Measurements from ENCODE around the gene INPP5D.

INPP5D gene

DNA sequence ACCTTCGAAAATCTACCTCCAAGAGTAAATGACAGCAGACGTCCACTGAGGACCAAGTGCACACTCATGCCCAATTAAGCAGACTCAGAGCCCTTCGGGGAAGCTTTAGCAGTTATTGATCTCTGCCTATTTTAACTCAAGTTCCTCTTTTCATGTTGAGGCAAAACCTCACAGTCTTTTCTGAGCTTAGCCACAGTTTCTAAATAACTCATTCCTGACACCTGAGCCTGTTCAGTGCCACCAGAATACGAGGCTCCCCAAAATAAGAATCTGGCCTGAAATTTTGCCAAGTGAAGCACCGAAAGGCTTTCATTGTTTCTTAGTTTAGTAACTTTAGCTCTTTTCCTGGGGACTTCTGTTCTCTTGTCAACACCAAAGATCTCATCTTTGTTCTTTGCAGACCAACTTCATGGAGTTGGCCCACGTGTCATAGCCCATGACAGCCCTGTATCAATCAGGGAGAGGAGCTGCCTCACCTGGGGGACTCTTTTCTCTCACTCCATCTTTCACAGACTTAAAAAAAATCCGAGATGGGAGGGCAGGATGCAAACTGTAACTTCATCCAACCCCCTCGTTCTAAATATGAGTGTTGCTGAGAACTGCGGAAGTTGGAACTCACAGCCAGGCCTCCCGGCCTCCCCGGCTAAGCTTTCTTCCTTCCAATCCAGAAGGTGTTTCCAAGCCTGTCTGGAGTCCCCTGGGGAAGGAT lies 22.2 kb downstream of the INPP5D start:
- H3K4me1 ChIP-seq (ENCODE audit: control insufficient read depth, insufficient read depth, low read length), result no peaks in the 10 kb centered on the region
- DNase-seq (ENCODE audit: low read depth), result no peak
- no peaks in the 10 kb centered on the region for H3K36me3 ChIP-seq (ENCODE audit: control insufficient read depth, insufficient read depth, low read length, severe bottlenecking)
- no peak overlapping the region for H3K9ac ChIP-seq (ENCODE audit: low read length)
- H3K27me3 ChIP-seq (replicated peaks; ENCODE audit: control insufficient read depth, insufficient read depth, low read length), result peaks cover 36% of the 10 kb centered on the region
- no peaks in the 10 kb centered on the region for H3K9me3 ChIP-seq (ENCODE audit: control insufficient read depth, low read length)
- H3K4me3 ChIP-seq (ENCODE audit: low read length), result no peak overlapping the region

DNA sequence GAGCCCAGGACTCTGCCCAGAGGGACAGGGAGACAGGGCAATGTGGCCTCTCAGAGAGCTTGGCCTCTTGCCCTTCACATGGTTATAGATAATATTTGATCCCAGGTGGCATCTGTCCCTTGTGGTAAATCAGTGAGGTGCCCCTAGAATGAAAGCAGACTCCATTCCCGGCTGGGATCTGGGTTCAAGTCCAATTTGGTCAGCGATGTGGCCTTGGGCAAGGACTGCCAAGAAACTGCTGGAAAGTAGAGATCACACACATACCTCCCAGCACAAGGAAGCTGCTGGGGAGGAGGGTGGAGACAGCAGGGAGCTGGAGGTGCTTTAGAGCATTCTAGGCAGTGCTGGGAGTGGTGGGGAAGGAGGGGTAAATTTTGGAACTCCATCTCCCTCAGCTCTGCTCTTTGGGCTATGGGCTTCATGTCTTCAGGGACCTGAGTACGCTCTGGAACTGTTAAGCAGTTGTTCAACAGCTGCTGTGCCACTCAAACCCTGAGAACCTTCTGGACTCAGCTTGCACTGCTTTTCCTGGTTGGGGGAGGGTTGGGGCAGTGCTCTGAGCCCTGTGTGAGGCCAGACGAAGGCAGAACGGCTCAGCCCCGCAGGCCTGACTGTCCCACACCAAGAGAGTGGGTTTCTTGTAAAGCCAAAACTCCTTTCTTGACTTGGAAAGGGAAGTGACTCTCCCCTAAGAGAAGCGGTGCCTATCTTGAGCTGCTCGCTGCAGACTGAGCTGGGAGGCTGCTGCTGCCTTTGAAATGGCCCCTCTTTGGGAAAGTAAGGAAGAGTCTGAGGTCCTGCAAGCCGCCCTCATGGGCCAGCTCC lies 23.0 kb downstream of the INPP5D start:
- Histone ChIP-seq H3K27me3 (replicated peaks; ENCODE audit: control insufficient read depth, insufficient read depth, low read length) (peaks cover 36% of the 10 kb centered on the region), H3K9me3 (ENCODE audit: control insufficient read depth, low read length) (no peaks in the 10 kb centered on the region), H3K36me3 (ENCODE audit: control insufficient read depth, insufficient read depth, low read length, severe bottlenecking) (no peaks in the 10 kb centered on the region), H3K4me1 (ENCODE audit: control insufficient read depth, insufficient read depth, low read length) (no peaks in the 10 kb centered on the region), H3K4me3 (ENCODE audit: low read length) (no peak overlapping the region), H3K9ac (ENCODE audit: low read length) (no peak overlapping the region)
- DNase-seq (ENCODE audit: low read depth), result no peak

DNA sequence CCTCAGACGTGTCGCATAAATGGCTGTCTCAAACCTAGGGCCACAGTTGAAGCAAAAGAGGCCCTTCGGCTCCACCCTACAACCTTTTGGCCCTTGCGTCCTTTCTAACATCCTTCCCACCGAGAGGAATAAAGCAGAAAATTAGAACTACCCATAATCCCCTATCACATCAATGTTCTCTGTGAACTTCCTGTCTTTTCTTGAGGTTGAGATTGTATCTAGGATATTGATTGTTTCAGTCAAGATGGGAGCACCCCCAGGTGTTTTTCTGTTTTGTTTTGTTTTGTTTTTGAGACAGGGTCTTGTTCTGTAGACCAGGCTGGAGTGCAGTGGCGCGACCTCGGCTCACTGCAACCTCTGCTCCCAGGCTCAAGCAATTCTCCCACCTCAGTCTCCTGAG lies 23.6 kb downstream of the INPP5D start:
- Histone ChIP-seq H3K4me1 (ENCODE audit: control insufficient read depth, insufficient read depth, low read length) (no peaks in the 10 kb centered on the region), H3K4me3 (ENCODE audit: low read length) (no peak overlapping the region), H3K9me3 (ENCODE audit: control insufficient read depth, low read length) (no peaks in the 10 kb centered on the region), H3K9ac (ENCODE audit: low read length) (no peak overlapping the region), H3K36me3 (ENCODE audit: control insufficient read depth, insufficient read depth, low read length, severe bottlenecking) (no peaks in the 10 kb centered on the region), H3K27me3 (replicated peaks; ENCODE audit: control insufficient read depth, insufficient read depth, low read length) (peaks cover 42% of the 10 kb centered on the region)
- DNase-seq (ENCODE audit: low read depth), result no peak

DNA sequence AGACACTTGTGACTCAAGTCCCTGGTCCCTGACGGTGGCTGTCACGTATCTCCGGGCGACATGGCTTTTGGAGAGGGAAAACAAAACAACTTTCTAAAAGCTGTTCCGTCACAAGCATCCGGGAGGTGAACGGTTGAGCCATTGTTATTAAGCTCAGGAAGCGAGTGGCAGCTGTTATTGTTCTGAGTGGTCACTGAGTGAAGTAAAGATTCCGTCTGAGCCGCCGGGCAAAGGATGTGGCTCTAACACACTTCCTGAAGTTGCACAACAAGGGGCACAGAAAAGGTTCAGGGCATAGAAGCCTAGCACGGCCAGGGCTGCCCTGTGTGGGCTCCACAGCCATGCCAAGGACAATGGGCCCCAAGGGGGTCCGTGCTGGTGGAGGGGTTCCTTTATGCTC lies 24.3 kb downstream of the INPP5D start:
- Histone ChIP-seq H3K9ac (ENCODE audit: low read length) (no peak overlapping the region), H3K27me3 (replicated peaks; ENCODE audit: control insufficient read depth, insufficient read depth, low read length) (peaks cover 42% of the 10 kb centered on the region), H3K36me3 (ENCODE audit: control insufficient read depth, insufficient read depth, low read length, severe bottlenecking) (no peaks in the 10 kb centered on the region), H3K4me1 (ENCODE audit: control insufficient read depth, insufficient read depth, low read length) (no peaks in the 10 kb centered on the region), H3K4me3 (ENCODE audit: low read length) (no peak overlapping the region), H3K9me3 (ENCODE audit: control insufficient read depth, low read length) (no peaks in the 10 kb centered on the region)
- DNase-seq (ENCODE audit: low read depth), result no peak

DNA sequence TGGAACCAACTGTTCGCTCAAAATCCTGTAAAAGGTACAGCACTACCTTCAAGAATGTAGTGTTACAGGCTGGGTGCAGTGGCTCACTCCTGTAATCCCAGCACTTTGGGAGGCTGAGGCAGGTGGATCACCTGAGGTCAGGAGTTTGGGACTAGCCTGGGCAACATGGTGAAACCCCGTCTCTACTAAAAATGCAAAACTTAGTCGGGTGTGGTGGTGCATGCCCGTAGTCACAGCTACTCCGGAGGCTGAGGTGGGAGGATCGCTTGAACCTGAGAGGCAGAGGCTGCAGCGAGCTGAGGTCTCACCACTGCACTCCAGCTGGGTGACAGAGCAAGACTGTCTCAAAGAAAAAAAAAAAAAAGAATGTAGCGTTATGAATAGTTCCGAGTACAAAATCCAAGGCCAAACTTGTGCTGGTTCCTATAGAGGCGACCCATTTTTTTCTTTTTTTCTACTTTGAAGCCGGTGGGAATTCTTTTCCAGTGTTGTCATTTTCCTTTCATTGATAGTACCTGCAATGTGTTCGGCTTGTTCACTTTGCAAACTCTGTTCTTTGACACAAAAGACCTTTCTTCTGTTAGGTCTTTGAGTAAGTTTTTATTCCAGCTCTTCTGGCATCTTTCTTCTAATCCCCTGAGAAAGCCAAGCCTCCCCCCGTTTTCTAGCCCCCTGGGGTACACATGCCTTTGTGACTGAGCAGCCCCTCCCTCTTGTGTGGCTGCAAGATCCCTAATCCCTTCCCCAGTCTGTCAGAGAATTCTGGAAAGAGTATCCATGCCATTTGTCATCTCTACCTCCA lies 25.1 kb downstream of the INPP5D start:
- Histone ChIP-seq H3K4me1 (ENCODE audit: control insufficient read depth, insufficient read depth, low read length) (no peaks in the 10 kb centered on the region), H3K4me3 (ENCODE audit: low read length) (no peak overlapping the region), H3K27me3 (replicated peaks; ENCODE audit: control insufficient read depth, insufficient read depth, low read length) (peaks cover 42% of the 10 kb centered on the region), H3K36me3 (ENCODE audit: control insufficient read depth, insufficient read depth, low read length, severe bottlenecking) (no peaks in the 10 kb centered on the region), H3K9ac (ENCODE audit: low read length) (no peak overlapping the region), H3K9me3 (ENCODE audit: control insufficient read depth, low read length) (no peaks in the 10 kb centered on the region)
- no peak for DNase-seq (ENCODE audit: low read depth)

DNA sequence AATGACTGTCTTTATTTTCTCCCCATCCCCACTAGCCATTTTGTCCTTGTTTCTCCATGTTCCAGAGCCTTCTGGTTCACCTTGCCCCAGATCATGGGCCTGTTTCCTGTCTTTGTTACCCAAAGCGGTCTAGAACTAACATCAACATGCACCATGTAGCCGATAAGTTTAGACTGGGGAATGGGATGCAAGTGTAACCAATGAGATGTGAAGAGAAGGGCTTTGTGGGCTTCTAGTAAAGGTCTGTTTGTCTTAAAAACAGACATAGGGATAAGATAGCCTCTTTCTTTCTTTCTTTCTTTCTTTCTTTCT lies 25.7 kb downstream of the INPP5D start:
- no peak for DNase-seq (ENCODE audit: low read depth)

DNA sequence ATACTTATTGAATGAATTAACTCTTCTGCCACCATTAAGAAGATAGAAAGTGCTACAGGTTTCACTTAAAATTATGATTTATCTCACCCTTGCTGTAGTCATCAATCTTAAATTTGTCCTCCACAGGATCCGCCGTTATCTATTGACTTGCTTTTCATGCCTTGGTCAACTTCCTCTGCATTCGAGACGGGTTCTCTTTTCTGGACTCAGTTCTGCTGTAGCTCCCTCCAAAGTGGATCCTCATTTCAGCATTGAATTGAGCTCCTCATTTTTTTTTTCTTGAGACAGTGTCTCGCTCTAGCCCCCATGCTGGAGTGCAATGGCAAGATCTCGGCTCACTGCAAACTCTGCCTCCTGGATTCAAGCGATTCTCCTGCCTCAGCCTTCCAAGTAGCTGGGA lies 27.6 kb downstream of the INPP5D start:
- no peaks in the 10 kb centered on the region for H3K36me3 ChIP-seq (ENCODE audit: control insufficient read depth, insufficient read depth, low read length, severe bottlenecking)
- H3K4me1 ChIP-seq (ENCODE audit: control insufficient read depth, insufficient read depth, low read length), result no peaks in the 10 kb centered on the region
- H3K9ac ChIP-seq (ENCODE audit: low read length), result no peak overlapping the region
- H3K27me3 ChIP-seq (replicated peaks; ENCODE audit: control insufficient read depth, insufficient read depth, low read length), result peaks cover 35% of the 10 kb centered on the region
- no peak for DNase-seq (ENCODE audit: low read depth)
- H3K9me3 ChIP-seq (ENCODE audit: control insufficient read depth, low read length), result no peaks in the 10 kb centered on the region
- H3K4me3 ChIP-seq (ENCODE audit: low read length), result no peak overlapping the region

More for the DNA sequence above, 25.7 kb downstream of the INPP5D start:
- Histone ChIP-seq H3K4me3 (ENCODE audit: low read length) (no peak overlapping the region), H3K27me3 (replicated peaks; ENCODE audit: control insufficient read depth, insufficient read depth, low read length) (peaks cover 37% of the 10 kb centered on the region), H3K9ac (ENCODE audit: low read length) (no peak overlapping the region), H3K4me1 (ENCODE audit: control insufficient read depth, insufficient read depth, low read length) (no peaks in the 10 kb centered on the region), H3K36me3 (ENCODE audit: control insufficient read depth, insufficient read depth, low read length, severe bottlenecking) (no peaks in the 10 kb centered on the region), H3K9me3 (ENCODE audit: control insufficient read depth, low read length) (no peaks in the 10 kb centered on the region)

DNA sequence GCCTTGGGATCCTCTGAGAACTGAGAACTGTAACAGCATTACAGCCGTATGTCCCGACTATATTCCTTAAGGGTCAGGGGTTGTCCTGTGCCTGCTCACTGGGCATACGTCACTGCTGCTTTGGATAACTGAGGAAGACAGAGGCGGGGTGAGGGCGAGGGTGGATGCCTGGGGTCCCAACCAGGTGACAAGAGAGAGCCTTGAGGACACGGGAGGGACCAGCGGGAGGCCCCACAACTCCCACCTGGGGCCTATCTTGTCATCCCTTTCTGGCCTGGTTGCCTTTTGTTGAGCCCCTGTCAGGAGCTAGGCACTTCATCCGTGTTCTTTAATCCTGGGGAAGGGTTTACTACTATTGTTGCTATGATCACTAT lies 28.8 kb downstream of the INPP5D start:
- H3K4me1 ChIP-seq (ENCODE audit: control insufficient read depth, insufficient read depth, low read length), result no peaks in the 10 kb centered on the region
- DNase-seq (ENCODE audit: low read depth), result no peak
- no peak overlapping the region for H3K4me3 ChIP-seq (ENCODE audit: low read length)
- no peaks in the 10 kb centered on the region for H3K9me3 ChIP-seq (ENCODE audit: control insufficient read depth, low read length)
- no peaks in the 10 kb centered on the region for H3K36me3 ChIP-seq (ENCODE audit: control insufficient read depth, insufficient read depth, low read length, severe bottlenecking)
- no peak overlapping the region for H3K9ac ChIP-seq (ENCODE audit: low read length)
- H3K27me3 ChIP-seq (replicated peaks; ENCODE audit: control insufficient read depth, insufficient read depth, low read length), result peaks cover 33% of the 10 kb centered on the region

DNA sequence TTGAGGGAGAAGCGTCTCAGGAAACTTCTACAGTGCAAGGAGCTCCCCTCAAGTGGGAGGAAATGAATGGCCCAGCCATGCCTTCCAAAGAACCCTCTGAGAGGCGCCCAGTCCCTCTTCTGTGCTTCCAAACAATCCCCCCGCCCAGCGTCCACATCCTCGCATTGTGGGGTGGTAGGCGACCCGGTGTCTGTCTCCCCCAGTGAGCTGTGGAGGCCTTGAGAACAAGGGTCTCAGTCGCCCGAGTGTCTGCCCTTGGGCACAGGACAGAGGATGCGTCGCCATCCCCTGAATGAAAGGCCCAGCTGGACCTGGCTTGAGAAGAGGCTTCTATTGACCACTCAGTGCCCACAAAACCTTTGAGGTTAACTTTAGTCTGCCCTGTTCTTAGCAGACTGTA lies 29.7 kb downstream of the INPP5D start:
- H3K9me3 ChIP-seq (ENCODE audit: control insufficient read depth, low read length), result no peaks in the 10 kb centered on the region

DNA sequence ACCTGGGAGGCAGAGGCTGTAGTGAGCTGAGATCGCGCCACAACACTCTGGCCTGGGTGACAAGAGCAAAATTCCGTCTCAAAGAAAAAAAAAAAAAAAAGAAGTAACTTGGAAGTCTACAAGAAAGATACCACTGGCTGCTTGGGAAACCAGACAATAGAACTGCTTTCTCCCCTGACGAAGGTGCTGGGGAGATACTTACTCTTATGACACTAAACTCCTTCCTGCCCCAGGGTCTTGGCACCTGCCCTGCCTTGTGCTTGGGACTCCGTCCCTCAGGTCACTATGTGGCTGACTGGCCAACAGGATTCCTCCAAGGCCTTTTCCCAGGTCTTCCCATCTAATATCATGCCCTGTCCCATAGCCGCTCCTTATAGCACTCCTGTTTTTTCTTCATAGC lies 30.7 kb downstream of the INPP5D start:
- Histone ChIP-seq H3K4me1 (ENCODE audit: control insufficient read depth, insufficient read depth, low read length) (no peaks in the 10 kb centered on the region), H3K4me3 (ENCODE audit: low read length) (no peak overlapping the region), H3K27me3 (replicated peaks; ENCODE audit: control insufficient read depth, insufficient read depth, low read length) (peaks cover 28% of the 10 kb centered on the region), H3K9ac (ENCODE audit: low read length) (no peak overlapping the region), H3K9me3 (ENCODE audit: control insufficient read depth, low read length) (no peaks in the 10 kb centered on the region), H3K36me3 (ENCODE audit: control insufficient read depth, insufficient read depth, low read length, severe bottlenecking) (no peaks in the 10 kb centered on the region)
- DNase-seq (ENCODE audit: low read depth), result no peak

More for the DNA sequence above, 29.7 kb downstream of the INPP5D start:
- Histone ChIP-seq H3K36me3 (ENCODE audit: control insufficient read depth, insufficient read depth, low read length, severe bottlenecking) (no peaks in the 10 kb centered on the region), H3K4me3 (ENCODE audit: low read length) (no peak overlapping the region), H3K27me3 (replicated peaks; ENCODE audit: control insufficient read depth, insufficient read depth, low read length) (peaks cover 30% of the 10 kb centered on the region), H3K9ac (ENCODE audit: low read length) (no peak overlapping the region), H3K4me1 (ENCODE audit: control insufficient read depth, insufficient read depth, low read length) (no peaks in the 10 kb centered on the region)
- no peak for DNase-seq (ENCODE audit: low read depth)

DNA sequence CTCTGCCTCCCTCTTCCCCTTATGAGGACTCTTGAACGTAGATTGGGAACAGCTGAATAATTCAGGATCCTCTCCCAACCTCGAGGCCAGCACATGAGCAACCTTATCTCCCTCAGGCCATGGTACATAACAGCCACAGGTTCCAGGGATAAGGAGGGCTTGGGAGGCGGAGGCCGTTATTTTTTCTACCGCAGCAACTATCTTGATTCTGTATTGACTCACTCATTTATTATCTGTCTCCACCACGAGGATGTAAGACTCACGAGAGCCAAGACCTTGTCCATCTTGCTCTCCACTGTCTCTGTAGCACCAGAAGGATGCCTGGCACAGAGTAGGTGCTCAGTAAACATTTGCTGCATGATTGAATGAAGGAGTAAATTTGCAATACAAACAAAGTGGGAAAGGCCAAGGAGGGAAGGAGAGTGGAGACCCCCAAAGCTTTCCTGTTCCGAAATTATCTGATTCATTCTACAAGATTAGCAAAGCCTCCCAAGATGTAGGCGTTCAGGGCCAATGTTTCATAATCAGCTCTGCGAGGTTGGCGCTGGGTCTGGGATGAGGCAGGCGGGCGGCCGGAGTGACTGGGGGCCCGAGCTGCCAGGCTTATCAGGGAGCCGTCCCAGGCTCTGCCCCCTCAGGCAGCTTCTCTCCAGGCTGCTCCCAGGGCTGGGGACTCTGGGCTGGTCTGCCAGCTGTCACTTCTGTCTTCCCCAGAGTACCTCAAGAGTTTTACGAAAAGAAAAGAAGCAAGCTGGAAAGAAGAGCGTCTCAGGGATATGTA lies 31.6 kb downstream of the INPP5D start:
- Histone ChIP-seq H3K9me3 (ENCODE audit: control insufficient read depth, low read length) (no peaks in the 10 kb centered on the region), H3K4me3 (ENCODE audit: low read length) (no peak overlapping the region), H3K27me3 (replicated peaks; ENCODE audit: control insufficient read depth, insufficient read depth, low read length) (peaks cover 28% of the 10 kb centered on the region), H3K9ac (ENCODE audit: low read length) (no peak overlapping the region), H3K4me1 (ENCODE audit: control insufficient read depth, insufficient read depth, low read length) (no peaks in the 10 kb centered on the region), H3K36me3 (ENCODE audit: control insufficient read depth, insufficient read depth, low read length, severe bottlenecking) (no peaks in the 10 kb centered on the region)
- no peak for DNase-seq (ENCODE audit: low read depth)

Data from adipocyte (in vitro differentiated cells).